BE2C (cell line): ENCODE data around the gene HUS1.

Experiments used
- DNase-seq: peaks from one replicate; pipeline ENCODE4 v3.0.0-alpha.2; 2020
- H3K27me3 ChIP-seq: fragments of 250-450 bp; sonication (Bioruptor Pico); 2 replicates; pipeline ENCODE4 v1.5.1; 2020; ENCODE audit warnings: mild to moderate bottlenecking
- H3K36me3 ChIP-seq: fragments of 250-450 bp; sonication (Bioruptor Pico); 2 replicates; pipeline ENCODE4 v1.5.1; 2020; ENCODE audit warnings: mild to moderate bottlenecking
- H3K4me1 ChIP-seq: fragments of 250-450 bp; sonication (Bioruptor Pico); 2 replicates; pipeline ENCODE4 v1.5.1; 2020
- H3K4me3 ChIP-seq: 2 replicates; pipeline ENCODE4 v1.5.1; 2011; ENCODE audit warnings: low read depth, low read length
- H3K9me3 ChIP-seq: fragments of 250-450 bp; sonication (Bioruptor Pico); 2 replicates; pipeline ENCODE4 v1.5.1; 2020
- CTCF ChIP-seq: IDR thresholded peaks from 2 replicates; pipeline ENCODE4 v1.5.1; 2012; ENCODE audit warnings: mild to moderate bottlenecking, low read depth, low read length

The HUS1 gene

DNA sequence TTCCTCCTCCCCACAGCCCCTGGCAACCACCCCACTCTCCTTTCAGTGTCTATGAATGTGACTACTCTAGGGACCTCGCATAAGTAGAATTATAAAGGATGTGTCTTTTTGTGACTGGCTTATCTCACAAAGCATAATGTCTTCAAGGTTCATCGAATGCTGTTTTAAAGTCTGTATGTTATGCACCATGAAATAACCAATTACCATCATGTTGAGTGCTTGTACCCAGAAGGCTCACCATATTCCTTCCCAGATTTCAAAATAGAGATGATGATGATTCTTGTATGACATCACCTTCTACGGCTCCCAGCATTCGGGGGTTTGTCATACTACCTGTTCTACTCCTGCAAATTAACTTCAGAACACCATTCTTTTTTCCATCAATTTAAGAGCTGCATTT is 43.1 kb downstream of the HUS1 start:
- Histone ChIP-seq H3K27me3 (no peaks in the 10 kb centered on the region), H3K4me3 (no peak overlapping the region), H3K9me3 (no peaks in the 10 kb centered on the region), H3K36me3 (no peaks in the 10 kb centered on the region), H3K4me1 (no peaks in the 10 kb centered on the region)
- TF ChIP-seq CTCF = no peak
- DNase-seq = no peak

GRCh38 chr7:47935336-47935735 is 44.1 kb downstream of the HUS1 start:
- no peaks in the 10 kb centered on the region for H3K9me3 ChIP-seq
- H3K4me3 ChIP-seq = no peak overlapping the region
- H3K27me3 ChIP-seq = no peaks in the 10 kb centered on the region
- H3K4me1 ChIP-seq = no peaks in the 10 kb centered on the region
- no peak for TF ChIP-seq CTCF
- no peak for DNase-seq
- H3K36me3 ChIP-seq = no peaks in the 10 kb centered on the region

- H3K9me3 ChIP-seq = no peaks in the 10 kb centered on the region
- no peaks in the 10 kb centered on the region for H3K36me3 ChIP-seq
- H3K27me3 ChIP-seq = no peaks in the 10 kb centered on the region
- no peak for TF ChIP-seq CTCF
- DNase-seq = no peak
- no peak overlapping the region for H3K4me3 ChIP-seq
- no peaks in the 10 kb centered on the region for H3K4me1 ChIP-seq
These were observed 44.6 kb downstream of the HUS1 start for GRCh38 chr7:47934831-47935230.

DNA sequence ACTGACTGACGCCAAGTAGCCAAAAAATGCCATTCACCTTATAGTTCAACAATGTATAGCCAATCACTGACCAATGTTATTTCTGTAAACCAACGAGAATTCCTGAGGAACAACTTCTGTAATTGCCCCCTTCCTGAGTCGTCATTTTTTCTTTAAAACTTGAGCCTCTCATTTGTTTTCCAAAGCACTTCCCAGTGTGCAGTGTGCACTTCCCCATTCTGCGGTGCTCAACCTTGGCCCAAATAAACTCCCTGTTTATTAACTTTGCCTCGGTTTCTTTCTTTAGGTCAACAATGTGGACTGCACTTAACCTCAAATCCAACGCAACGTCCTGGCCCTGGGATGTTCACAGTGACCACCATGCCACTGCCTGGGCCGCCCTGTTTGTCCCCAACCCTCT is 46.2 kb downstream of the HUS1 start:
- H3K27me3 ChIP-seq = no peaks in the 10 kb centered on the region
- no peaks in the 10 kb centered on the region for H3K9me3 ChIP-seq
- DNase-seq = no peak
- TF ChIP-seq CTCF = no peak
- no peaks in the 10 kb centered on the region for H3K4me1 ChIP-seq
- H3K4me3 ChIP-seq = no peak overlapping the region
- H3K36me3 ChIP-seq = no peaks in the 10 kb centered on the region

- no peak overlapping the region for H3K4me3 ChIP-seq
- no peaks in the 10 kb centered on the region for H3K36me3 ChIP-seq
- TF ChIP-seq CTCF = no peak
- DNase-seq = no peak
- no peaks in the 10 kb centered on the region for H3K4me1 ChIP-seq
- no peaks in the 10 kb centered on the region for H3K27me3 ChIP-seq
- H3K9me3 ChIP-seq = no peaks in the 10 kb centered on the region
These were observed 46.9 kb downstream of the HUS1 start for GRCh38 chr7:47932466-47933037.

GRCh38 chr7:47932016-47932415 is 47.4 kb downstream of the HUS1 start:
- H3K27me3 ChIP-seq = no peaks in the 10 kb centered on the region
- no peaks in the 10 kb centered on the region for H3K9me3 ChIP-seq
- no peaks in the 10 kb centered on the region for H3K36me3 ChIP-seq
- TF ChIP-seq CTCF = no peak
- H3K4me1 ChIP-seq = no peaks in the 10 kb centered on the region
- DNase-seq = no peak
- no peak overlapping the region for H3K4me3 ChIP-seq
